ENCODE measurements around the gene LAD1.

Gene LAD1

DNA sequence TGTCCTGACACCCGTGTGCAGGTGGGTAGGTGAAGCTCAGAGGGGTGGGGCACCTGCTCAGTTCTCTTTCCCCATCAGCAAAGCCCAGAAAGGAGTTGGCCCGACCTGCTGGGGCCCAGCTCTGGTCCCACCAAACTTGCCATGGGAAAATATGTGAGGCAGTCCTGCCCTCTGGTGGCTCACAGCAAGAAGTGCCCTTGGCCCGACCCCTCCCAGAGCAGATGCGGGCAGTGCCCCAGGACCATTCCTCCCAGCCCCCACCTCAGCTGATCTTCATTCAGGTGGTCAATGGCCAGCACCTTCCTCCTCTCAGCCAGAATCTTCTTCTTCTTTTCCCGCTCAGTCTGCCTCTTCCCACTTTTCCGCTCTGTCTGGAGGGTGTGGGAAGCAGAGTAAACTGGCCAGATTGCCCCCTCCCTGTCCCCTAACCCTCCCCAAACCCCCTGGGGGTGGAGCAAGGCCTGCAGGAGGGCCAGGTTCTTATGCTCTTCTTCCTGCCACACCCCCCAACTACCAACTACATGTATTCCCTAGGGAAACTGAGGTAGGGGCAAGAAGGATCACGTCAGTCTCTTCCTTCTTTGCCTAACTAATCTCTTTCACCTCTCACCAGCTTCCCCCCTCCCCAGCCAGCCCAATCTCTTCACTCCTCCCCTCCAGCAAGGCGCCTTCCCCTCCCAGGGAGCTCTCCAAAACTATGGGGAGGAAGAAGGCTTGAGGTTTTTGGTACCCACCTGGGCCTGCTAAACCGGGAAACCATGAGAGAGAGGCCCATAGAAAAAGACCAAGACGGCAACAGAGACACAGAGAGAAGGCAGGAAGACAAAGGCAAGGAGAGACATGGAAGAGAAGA, 37.2 kb downstream of the LAD1 start:
- DNase-seq: peak; percentile 62

DNA sequence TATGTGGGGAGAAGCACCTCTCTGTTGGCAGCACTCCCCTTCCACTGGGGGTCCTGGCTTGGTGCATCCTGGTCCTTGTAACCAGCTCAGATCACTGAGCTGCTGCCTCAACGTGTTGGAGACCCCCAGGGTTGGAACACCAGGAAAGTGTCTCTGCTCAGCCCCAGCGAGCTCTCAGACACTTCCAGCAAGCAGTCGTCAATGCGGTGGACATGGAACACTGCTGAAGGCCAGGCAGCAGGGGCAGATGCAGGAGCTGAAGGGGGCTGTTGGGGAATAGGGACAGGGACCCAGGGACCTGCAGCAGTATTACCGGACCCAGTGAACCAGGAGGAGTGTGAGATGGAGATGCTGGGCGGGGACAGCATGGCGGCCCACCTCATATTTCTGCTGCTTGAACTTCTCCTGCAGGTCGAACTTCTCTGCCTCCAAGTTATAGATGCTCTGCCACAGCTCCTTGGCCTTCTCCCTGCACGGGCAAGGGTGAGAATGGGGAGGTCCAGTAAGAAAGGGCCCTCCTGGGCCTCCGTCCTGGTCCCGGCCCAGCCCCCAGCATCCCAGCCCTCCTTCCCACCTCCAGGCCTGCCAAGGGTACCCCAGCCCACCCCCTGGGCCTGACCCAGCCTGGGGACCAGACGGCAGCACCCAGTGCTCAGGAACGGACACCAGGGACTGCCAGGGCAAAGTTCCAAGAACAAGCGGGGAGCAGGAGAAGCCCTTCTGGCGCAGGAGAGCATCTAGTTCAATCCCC, 38.0 kb downstream of the LAD1 start:
- no peak for DNase-seq

- DNase-seq: no peak
Measured at GRCh38 chr1:201360486-201360885, 38.6 kb downstream of the LAD1 start.

DNA sequence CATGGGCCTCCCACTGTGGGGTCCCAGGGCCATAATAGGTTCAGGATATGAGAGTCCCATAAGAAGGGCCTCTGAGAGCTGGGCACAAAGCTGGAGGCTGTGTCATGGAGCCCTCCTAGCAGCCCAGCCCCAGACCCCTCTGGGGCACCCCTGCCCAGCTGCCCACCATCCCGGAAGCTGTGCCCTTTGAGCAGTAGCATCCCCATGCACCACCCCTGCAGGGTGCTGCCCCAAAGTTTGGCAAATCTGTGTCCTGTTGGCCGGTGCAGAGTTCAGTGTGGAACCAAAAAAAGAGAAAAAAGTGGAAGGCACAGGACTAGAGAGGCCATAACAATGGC, 39.3 kb downstream of the LAD1 start:
- no peak for DNase-seq

DNA sequence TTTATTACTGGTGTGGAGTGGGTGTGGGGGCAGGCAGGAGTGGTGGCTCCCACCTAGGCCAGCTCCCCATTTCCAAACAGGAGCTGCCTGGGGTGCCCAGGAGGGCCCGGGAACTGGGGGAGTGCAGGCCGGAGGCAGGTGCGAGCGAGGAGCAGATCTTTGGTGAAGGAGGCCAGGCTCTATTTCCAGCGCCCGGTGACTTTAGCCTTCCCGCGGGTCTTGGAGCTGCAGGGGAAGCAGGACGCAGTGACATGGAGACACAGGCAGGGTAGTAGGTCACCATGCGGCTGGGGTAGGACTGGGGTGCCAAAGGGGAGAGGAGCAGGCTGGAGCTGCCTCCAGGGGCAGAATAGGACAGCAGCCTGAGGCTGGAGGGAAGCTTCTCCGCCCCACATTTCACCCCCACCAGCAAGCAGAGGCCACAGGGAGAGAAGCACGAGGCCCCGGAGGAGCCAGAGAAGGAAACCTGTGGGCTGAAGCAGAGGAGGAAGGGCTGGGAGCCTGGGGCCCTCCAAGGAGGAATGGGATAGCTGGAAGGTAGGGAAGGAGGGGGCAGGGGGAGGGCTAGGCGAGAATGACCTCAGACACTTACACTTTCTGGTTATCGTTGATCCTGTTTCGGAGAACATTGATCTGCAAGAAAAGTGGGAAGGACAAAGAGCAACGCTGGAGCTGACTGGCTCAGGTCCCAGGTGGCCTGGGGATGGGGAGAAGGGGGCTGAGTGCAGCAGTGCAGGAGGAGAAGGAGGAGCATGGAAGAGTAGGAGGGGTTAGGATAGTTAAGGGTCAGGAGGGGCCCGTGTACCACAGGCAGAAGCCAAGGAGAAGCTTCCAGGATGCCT, 39.9 kb downstream of the LAD1 start:
- no peak for DNase-seq

- DNase-seq: no peak
Measured at GRCh38 chr1:201358596-201358995, 40.5 kb downstream of the LAD1 start.

GRCh38 chr1:201357636-201358348, 41.3 kb downstream of the LAD1 start:
- peak; percentile 16 for DNase-seq

GRCh38 chr1:201357211-201357610, 41.9 kb downstream of the LAD1 start:
- no peak for DNase-seq

DNA sequence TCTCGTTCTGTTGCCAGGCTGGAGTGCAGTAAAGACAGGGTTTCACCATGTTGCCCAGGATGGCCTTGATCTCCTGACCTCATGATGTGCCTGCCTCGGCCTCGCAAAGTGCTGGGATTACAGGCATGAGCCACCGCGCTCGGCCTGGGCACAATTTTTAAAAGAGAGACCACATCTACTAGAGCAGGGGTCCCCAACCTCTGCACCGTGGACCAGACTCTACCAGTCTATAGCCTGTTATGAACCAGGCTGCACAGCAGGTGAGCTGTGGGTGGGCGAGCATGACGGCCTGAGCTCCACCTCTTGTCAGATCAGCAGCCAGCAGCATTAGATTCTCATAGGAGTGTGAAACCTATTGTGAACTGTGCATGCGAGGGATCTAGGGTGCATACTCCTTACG, 42.4 kb downstream of the LAD1 start:
- DNase-seq: no peak

DNA sequence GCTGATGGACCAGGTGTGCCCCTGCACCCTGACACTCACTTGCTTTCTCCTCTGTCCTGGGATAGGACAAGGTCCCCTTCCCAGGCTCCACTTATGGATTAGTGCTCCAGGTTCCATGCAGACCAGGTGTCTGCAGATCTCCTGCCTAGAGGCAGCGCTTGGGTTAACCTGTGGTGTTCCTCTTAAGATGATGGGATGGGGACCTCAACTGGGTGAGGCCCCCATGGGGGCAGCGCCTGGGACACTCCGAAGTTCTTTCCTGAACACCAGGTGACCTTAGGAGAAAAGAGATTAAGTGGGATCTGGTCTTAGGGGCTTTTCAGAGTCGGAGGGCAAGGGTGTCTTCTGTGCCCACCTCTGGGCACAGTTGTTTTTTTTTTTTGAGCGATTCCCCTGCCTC, 42.9 kb downstream of the LAD1 start:
- DNase-seq: no peak

DNA sequence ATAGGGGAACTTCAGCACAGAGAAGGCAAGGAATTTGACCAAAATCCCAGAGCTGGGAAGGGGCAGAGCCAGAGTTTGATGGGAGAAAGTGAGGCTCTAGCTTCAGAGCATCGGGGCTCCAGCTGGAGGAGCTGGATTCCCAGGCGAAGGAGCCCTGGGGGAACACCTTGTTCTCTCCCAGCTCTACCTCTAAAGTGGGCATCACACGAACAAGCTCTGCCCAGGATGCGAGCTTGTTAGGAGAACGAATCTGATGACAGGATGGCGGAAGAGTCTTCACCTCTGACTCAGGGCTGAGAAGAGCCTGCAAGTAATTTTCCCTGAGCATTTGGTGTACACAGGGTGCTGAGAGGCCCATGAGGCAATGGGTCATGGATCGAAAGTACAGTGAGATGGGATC, 43.7 kb downstream of the LAD1 start:
- no peak for DNase-seq

DNA sequence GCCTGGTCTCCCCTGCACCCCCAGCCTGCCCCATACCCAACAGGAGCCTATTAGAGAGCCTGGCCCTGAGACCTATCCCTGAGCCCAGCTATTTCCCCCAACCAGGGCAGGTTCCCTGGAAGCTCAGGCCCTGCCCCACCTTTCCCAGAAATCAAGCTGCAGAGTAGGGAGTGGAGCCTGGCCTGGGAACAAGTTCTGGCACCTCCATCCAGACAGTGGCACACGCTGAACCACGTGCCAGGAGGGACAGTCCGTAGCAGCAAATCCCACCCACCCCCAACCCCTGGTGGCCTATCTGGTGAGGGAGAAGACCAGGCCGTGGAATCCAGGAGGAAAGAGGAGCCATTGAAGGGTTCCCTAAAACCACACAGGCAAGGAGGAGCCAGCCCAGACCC, 44.2 kb downstream of the LAD1 start:
- DNase-seq: no peak

DNA sequence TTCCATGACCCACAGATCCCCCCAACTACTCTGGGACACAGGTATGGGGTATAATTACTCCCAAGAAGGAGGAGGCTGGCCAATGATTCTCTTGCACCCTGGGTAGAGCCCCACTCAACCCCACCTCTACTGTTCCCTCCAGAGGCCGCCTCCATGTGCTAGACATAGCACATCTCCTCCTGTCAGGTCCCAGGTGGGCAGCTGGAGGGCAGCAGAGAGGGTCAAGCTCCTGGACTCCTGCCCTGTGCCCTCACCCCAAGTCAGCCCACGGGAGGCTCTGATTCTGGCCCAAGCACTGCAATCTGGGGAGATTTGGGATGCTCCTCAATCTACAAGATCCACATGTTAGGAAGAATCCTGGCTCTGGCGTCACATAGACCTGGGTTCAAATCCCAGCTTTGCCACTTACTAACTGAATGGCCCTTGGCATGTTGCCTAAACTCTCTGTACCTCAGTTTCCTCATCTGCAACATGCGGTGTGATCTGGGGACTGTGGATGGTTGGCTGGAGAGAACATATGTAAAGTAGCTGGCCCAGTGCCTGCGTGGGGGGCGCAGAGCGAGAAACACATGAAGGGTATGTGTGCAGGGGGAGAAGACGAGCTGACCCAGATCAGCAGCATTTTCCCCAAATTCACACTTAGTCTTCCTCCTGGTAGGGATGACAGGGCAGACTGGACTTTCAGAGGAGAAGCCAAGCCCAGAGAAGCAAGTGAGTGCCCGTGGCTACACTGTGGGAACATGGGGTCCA, 44.8 kb downstream of the LAD1 start:
- no peak for DNase-seq

DNA sequence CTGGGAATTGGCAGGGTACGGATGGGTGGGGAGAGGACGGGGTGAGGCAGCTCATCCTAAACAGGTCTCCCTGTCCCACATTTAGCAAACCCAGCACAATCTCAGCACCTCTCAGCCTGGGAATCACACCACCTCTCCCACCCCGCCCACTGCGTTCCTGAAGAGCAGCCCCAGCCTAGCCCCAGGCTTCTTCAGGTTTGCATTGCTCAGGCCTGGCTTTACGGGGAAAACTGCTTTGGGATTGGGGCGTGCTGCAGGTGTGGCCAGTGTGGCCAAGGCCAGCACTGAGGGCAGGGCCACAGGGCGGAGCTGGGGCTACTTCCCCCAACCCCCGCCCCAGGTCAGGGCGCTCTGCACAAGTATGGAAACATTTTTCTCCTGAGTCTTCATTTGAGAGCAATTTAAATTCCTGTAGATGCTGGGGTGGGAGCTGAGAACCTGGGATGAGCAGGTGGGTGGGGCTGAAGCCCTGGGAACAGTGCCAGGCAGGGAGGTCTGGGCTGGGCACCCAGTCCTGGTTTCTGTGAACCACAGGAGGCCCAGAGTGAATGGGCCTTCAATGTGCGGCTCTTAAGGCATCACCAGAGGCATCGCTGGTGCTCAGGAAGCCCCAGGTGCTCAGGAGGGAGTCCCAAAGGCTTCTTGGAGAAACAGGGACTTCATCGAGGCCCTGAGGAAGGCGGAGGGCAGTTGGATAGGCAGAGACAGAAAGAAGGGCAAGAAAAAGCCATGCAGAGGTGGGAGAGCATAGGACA, 45.8 kb downstream of the LAD1 start:
- DNase-seq: no peak

DNA sequence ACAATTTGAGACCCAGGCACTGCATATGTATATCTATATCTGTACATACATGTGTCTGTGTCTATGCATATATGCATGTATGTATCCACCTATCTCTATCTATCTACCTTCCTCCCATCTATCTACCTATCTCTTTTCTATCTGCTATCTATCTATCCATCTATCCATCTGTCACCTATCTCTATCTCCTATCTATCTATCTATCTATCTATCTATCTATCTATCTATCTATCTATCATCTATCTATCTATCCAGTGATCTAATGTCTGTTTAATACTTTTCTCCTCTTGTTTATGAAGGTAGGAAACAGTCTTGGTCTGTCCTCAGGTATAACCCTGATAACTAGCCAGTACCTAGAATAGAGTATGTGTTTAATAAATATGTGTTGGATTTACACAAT, 47.5 kb downstream of the LAD1 start:
- no peak for DNase-seq

- no peak for DNase-seq
Measured at GRCh38 chr1:201350884-201351283, 48.2 kb downstream of the LAD1 start.

DNA sequence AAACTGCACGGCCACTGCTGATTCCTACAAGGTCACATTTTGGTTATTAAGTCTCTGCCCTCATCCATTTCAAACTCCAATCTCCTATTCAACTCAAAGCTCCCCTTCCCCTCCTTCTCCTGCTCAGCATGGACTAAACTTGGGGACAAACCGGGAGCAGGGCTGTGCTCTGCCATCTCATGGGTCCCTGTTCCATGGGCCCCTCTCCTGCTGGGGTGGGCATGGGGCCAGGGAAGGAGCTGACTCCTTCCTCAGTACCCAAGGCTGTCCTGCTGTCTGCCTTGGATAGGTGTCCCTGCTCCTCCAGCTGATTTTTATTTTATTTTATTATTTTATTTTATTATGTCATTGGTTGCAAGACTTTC, 48.8 kb downstream of the LAD1 start:
- no peak for DNase-seq

DNA sequence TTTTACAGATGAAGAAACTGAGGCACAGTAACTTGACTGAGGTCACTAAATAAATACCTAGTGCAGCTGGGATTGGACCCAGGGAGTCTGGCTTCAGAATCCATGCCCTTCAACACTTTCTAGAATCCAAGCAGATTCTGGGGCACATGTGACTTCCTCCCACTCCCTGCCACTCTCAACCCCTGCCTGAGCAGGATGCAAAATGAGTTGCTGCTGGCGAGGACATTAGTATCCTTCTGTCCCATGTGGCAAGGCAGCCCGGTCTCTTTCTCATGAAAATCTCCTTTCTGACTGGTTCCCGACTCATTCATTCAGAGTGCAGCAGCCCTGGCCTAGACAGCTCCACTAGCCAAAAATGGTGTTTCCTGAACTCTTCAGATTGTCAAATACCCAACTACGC, 50.0 kb downstream of the LAD1 start:
- DNase-seq: no peak

- peak; percentile 65 for DNase-seq
Measured at GRCh38 chr1:201348211-201348566, 50.9 kb downstream of the LAD1 start.

DNA sequence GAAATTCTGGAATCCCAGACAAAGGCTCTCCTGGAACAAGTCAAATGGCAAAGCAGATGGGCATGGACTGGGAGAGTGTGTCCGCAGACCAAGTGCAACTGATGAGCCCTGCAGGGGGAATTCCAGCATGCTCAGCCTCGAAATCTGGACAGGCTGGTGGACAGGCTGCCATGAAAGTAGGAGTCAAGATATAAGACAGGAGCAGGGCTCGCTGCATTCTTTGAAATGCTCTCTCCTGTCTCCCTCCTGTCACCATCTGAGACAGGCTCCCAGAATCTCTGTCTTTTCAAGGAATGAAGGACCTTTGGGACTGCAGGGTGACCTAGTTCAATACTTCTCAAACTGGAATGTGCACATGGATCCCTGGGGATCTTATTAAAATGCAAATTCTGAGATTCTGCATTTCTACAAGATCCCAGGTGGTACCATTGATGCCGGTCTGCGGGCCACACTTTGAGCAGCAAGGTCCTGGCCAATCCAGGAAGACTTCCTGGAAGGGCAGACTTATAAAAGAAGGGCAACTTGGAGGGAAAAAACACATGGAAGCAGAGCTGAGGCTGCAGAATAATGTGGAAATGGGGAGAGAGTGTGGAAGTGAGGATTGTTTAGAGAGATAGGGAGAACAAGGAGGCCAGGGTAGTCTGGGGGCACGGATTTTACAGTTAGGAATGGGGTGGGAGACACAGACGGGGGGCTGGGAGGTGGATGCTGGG, 51.5 kb downstream of the LAD1 start:
- no peak for DNase-seq

GRCh38 chr1:201346987-201347386, 52.1 kb downstream of the LAD1 start:
- DNase-seq: no peak

Data from NCI-H69 (cell line).